Bronchial epithelial cell (primary cell): ENCODE measurements around the gene UMODL1. TPM values are rescaled to one million over a fixed set of nuclear protein-coding genes. Genes with fewer than 3 reads are reported as not detected.
"Not testable (repeated sequence)": the region's sequence is repeated elsewhere in the genome, so short reads cannot be mapped to it uniquely, and the experiment has no call there.

Experiments
- DNase-seq: peaks from one replicate; pipeline ENCODE4 v3.0.0-alpha.2; 2010; ENCODE audit warnings: low read depth
- FAIRE-seq: peaks from 2 replicates; lab custom pipeline; 2011; peaks lifted over from hg19 to GRCh38; lab: Jason Lieb, UNC
- H3K27me3 ChIP-seq: 2 replicates; pipeline ENCODE4 v1.5.1; 2011; ENCODE audit warnings: low read length; ENCODE audit not compliant: control insufficient read depth, insufficient read depth
- H3K36me3 ChIP-seq: 2 replicates; pipeline ENCODE4 v1.5.1; 2011; ENCODE audit warnings: low read length; ENCODE audit not compliant: control insufficient read depth, insufficient read depth
- H3K4me3 ChIP-seq: 2 replicates; pipeline ENCODE4 v1.5.1; 2011; ENCODE audit warnings: mild to moderate bottlenecking, low read depth, low read length, control low read depth
- CTCF ChIP-seq: IDR thresholded peaks from 2 replicates; pipeline ENCODE4 v1.5.1; 2011; ENCODE audit warnings: mild to moderate bottlenecking, moderate library complexity, low read length, control low read depth, inconsistent platforms; ENCODE audit not compliant: insufficient read depth, severe bottlenecking
- total RNA-seq: library from RNA; depleted of rRNA; stranded (reverse); fragments of >200 nt; gene quantifications from 2 replicates; pipeline ENCODE4 v1.2.1, GENCODE V29; 2014

Gene UMODL1
- total RNA-seq, 1 donor from 2014 or later = not detected

- Histone ChIP-seq H3K36me3 (no peaks in the 10 kb centered on the region), H3K27me3 (peaks cover 21% of the 10 kb centered on the region), H3K4me3 (no peak overlapping the region)
- FAIRE-seq (peak; percentile 92), DNase-seq (no peak)
- no peak for TF ChIP-seq CTCF
Measured at GRCh38 chr21:42068592-42068991, 2.5 kb upstream of the UMODL1 start.

GRCh38 chr21:42069327-42069726 is 1.8 kb upstream of the UMODL1 start:
- no peak for DNase-seq
- no peak for TF ChIP-seq CTCF
- Histone ChIP-seq H3K36me3 (no peaks in the 10 kb centered on the region), H3K27me3 (peaks cover 26% of the 10 kb centered on the region), H3K4me3 (no peak overlapping the region)
- FAIRE-seq = no peak

- Histone ChIP-seq H3K36me3 (no peaks in the 10 kb centered on the region), H3K4me3 (no peak overlapping the region), H3K27me3 (peaks cover 26% of the 10 kb centered on the region)
- FAIRE-seq (no peak), DNase-seq (no peak)
- TF ChIP-seq CTCF = no peak
Measured at GRCh38 chr21:42069843-42070242, 1.3 kb upstream of the UMODL1 start.

GRCh38 chr21:42073145-42074099 is 2.3 kb downstream of the UMODL1 start:
- DNase-seq = peak; percentile 10
- H3K4me3 ChIP-seq = no peak overlapping the region
- no peak for FAIRE-seq
- H3K36me3 ChIP-seq = no peaks in the 10 kb centered on the region
- TF ChIP-seq CTCF = no peak
- peaks cover 20% of the 10 kb centered on the region for H3K27me3 ChIP-seq

GRCh38 chr21:42075686-42076471 is 4.8 kb downstream of the UMODL1 start:
- no peak for TF ChIP-seq CTCF

GRCh38 chr21:42077685-42078238 is 6.6 kb downstream of the UMODL1 start:
- H3K27me3 ChIP-seq = peaks cover 12% of the 10 kb centered on the region
- DNase-seq, FAIRE-seq, H3K4me3 ChIP-seq, H3K36me3 ChIP-seq: not testable (repeated sequence)

More at GRCh38 chr21:42075686-42076471, 4.8 kb downstream of the UMODL1 start:
- FAIRE-seq = no peak
- no peak for DNase-seq
- Histone ChIP-seq H3K27me3 (peaks cover 14% of the 10 kb centered on the region), H3K4me3 (no peak overlapping the region), H3K36me3 (no peaks in the 10 kb centered on the region)

- not testable (repeated sequence) for H3K27me3 ChIP-seq, H3K4me3 ChIP-seq, DNase-seq, FAIRE-seq, H3K36me3 ChIP-seq
Measured at GRCh38 chr21:42078247-42079007, 7.3 kb downstream of the UMODL1 start.
